GM20000 (cell line): ENCODE measurements around the gene VAMP3.

ENCODE experiments used
- DNase-seq: peaks from one replicate; pipeline ENCODE4 v3.0.0; 2012; ENCODE audit warnings: low spot score
- TF ChIP-seq, protein P1 (sequence below): IDR thresholded peaks from 2 replicates; pipeline ENCODE4 v1.5.1; 2012; ENCODE audit warnings: mild to moderate bottlenecking, control low read depth; ENCODE audit errors: extremely low read depth, missing control alignments

Gene VAMP3

DNA sequence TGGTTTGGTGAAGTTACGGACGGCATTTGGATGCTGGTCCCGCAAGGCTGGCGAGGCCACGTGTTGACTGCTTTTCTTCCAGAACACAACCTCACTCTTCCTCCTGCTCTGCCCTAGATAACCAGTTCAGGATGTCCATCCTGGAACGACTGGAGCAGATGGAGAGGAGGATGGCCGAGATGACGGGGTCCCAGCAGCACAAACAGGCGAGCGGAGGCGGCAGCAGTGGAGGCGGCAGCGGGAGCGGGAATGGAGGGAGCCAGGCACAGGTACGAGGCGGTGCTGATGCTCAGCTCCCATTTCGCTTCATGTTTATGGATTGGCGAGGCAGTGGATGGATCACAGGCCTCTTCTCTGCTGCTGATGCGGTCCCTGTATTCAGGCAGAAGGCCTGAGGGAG is 38.8 kb upstream of the VAMP3 start:
- TF ChIP-seq, protein P1, sequence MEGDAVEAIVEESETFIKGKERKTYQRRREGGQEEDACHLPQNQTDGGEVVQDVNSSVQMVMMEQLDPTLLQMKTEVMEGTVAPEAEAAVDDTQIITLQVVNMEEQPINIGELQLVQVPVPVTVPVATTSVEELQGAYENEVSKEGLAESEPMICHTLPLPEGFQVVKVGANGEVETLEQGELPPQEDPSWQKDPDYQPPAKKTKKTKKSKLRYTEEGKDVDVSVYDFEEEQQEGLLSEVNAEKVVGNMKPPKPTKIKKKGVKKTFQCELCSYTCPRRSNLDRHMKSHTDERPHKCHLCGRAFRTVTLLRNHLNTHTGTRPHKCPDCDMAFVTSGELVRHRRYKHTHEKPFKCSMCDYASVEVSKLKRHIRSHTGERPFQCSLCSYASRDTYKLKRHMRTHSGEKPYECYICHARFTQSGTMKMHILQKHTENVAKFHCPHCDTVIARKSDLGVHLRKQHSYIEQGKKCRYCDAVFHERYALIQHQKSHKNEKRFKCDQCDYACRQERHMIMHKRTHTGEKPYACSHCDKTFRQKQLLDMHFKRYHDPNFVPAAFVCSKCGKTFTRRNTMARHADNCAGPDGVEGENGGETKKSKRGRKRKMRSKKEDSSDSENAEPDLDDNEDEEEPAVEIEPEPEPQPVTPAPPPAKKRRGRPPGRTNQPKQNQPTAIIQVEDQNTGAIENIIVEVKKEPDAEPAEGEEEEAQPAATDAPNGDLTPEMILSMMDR = no peak
- DNase-seq = no peak

DNA sequence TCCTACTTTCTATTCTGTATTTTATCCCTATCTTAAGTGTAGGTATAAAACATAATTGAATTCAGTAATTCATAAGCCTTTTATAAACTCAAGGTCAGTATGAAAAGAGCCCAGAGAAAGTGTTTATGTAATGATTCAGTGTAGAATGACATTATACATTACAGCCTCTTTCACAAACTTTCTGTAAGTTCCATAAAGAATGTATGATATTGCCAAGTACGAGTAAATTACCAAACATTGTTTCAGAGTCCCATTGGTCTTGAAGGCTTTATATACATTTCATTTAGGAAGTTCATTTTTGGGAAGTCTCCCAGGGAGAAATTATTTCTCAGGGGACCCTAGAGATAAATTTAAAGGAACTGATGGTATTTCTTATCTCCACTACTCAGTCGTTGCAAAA is 37.8 kb upstream of the VAMP3 start:
- no peak for DNase-seq
- TF ChIP-seq, protein P1 = no peak

GRCh38 chr1:7738044-7738443 is 33.1 kb upstream of the VAMP3 start:
- TF ChIP-seq, protein P1 = no peak
- no peak for DNase-seq

- TF ChIP-seq, protein P1 = no peak
- DNase-seq = no peak
Observed at GRCh38 chr1:7743346-7743745, 27.8 kb upstream of the VAMP3 start.

GRCh38 chr1:7744882-7745281 is 26.2 kb upstream of the VAMP3 start:
- no peak for DNase-seq
- TF ChIP-seq, protein P1 = no peak

DNA sequence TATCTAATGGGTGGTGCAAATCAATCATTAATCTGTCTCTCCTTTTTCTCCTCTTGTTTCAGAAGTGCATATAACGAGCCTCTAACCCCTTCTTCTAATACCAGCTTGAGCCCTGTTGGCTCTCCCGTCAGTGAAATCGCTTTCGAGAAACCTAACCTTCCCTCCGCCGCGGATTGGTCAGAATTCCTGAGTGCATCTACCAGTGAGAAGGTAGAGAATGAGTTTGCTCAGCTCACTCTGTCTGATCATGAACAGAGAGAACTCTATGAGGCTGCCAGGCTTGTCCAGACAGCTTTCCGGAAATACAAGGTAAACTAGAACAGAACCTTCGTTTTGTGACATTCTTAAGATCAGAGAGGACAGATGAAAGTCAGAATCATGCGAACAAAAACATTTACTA is 25.3 kb upstream of the VAMP3 start:
- TF ChIP-seq, protein P1 = no peak

DNA sequence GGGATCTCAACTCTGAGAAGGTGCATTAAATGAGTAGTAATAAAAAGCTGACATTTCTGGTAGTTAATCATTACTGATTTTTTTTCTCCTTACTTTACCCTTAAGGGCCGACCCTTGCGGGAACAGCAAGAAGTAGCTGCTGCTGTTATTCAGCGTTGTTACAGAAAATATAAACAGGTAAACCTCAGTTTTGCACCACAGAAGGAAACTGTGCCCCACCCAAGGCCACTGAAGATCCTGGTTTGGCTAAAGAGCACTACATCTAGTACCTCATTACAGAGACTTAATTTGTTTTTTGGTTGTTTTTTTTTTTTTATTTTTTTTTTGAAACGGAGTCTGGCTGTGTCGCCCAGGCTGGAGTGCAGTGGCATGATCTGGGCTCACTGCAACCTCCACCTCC is 23.5 kb upstream of the VAMP3 start:
- DNase-seq = no peak
- TF ChIP-seq, protein P1 = no peak

More for the DNA sequence above, 25.3 kb upstream of the VAMP3 start:
- no peak for DNase-seq

- TF ChIP-seq, protein P1 = no peak
- DNase-seq = no peak
Observed at GRCh38 chr1:7749126-7749525, 22.0 kb upstream of the VAMP3 start.
